Left renal pelvis (tissue), 4 donors: Measurements from ENCODE around the gene NANOGP8. TPM values are rescaled to one million over a fixed set of nuclear protein-coding genes. Genes with fewer than 3 reads are reported as not detected.
"Not testable (repeated sequence)": the region's sequence is repeated elsewhere in the genome, so short reads cannot be mapped to it uniquely, and the experiment has no call there.

Experiments
- DNase-seq, 4 donors: peaks; one replicate each; pipeline ENCODE4 v3.0.0-alpha.2; 2013; ENCODE audit warnings: low read depth in 4 of 4, low spot score in 3 of 4
- polyA plus RNA-seq, 4 donors: library from polyadenylated mRNA; unstranded; fragments of 120-200 nt; gene quantifications; one replicate each; pipeline ENCODE4 v1.2.1, GENCODE V29; 2013; ENCODE audit not compliant: insufficient read length in 4 of 4

NANOGP8 gene, protein sequence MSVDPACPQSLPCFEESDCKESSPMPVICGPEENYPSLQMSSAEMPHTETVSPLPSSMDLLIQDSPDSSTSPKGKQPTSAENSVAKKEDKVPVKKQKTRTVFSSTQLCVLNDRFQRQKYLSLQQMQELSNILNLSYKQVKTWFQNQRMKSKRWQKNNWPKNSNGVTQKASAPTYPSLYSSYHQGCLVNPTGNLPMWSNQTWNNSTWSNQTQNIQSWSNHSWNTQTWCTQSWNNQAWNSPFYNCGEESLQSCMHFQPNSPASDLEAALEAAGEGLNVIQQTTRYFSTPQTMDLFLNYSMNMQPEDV
- under 1 TPM in 2 of 4 donors, not detected in 2; 0.21 to 0.35 TPM for polyA plus RNA-seq

DNA sequence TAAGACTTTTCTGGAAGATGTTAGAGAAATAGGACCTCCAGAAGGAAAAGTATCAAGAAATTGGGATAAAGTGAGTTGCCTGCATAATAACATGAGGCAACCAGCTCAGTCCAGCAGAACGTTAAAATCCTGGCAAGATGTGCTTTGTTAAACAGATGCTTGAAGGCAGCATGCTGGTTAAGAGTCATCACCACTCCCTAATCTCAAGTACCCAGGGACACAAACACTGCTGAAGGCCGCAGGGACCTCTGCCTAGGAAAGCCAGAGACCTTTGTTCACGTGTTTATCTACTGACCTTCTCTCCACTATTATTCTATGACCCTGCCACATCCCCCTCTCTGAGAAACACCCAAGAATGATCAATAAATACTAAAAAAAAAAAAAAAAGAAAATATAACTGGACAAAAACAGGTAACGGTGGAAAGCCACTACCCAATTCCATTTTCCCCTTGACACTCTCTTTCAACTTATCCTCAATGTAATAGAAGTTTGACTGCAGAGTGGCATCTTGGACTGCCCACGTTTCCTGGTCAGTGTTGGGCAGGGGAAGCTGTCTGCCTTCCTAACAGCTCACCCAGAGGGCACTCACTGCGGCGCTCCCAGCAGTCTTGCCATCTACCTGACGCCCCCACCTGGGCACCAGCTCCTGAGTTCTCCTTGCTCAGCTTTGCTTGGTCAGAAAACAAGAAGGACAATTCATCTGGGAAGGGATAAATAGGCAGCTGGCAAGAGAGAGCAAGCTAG, at the start of gene NANOGP8:
Gene NANOGP8 (minus strand): TSS at position 120 of the 744 bp plus-strand sequence. CDS start 185 bp downstream, outside the sequence.
- not testable (repeated sequence) for DNase-seq

DNA sequence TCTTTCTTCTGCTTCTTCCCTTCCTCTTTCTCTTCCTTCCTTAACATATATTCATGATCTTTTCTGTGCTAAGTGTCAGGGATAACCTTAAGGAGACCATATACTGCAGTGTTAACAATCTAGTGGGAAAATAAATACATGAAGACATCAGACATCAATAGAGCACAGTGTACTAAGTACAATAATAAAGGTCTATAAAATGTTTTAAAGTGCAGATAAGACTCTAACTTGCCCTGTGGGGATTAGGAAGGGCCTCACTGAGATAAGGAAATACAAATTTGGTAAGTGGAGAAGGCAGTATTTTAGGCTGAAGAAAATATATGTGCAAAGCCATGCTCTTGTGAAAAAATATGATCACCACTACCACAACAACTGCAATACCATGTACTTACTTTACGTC, 49.2 kb upstream of the NANOGP8 start:
- no peak for DNase-seq

DNA sequence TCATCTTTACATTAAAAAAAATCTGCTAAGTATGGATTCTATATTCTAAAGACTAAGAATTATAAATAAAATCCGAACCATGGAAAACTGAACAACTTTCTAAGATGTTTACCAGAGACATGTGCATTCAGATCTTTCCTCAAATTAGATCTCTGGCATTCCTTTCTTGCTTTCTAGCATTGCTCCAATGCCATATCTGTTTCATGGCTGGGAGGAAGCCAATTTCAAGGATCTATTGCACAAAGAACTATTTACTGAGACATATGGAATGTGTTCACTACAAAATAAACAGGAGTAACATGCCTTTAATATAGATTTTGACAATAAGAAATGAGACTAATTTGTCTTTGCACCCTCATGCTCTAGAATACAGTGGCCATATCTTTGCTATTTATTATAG, 45.1 kb upstream of the NANOGP8 start:
- no peak for DNase-seq

DNA sequence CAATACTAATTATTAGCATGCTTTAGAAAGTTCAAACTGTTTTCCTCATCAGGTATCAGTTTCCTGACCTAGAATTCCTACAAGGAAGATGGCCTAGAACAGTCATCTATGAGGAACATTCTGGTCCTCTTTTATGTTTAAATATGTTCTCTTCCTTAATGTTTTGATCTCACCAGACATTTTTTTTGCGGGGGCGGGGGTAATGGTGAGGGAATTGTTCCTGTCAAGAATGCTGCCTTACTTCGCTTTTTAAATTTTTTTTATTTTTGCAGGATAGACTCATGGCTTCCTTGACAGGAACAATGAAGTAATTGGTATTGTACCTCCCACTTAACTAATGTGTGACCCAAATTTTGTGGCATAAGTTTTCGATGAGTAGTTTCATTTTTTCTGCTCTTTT, 44.3 kb upstream of the NANOGP8 start:
- no peak for DNase-seq

DNA sequence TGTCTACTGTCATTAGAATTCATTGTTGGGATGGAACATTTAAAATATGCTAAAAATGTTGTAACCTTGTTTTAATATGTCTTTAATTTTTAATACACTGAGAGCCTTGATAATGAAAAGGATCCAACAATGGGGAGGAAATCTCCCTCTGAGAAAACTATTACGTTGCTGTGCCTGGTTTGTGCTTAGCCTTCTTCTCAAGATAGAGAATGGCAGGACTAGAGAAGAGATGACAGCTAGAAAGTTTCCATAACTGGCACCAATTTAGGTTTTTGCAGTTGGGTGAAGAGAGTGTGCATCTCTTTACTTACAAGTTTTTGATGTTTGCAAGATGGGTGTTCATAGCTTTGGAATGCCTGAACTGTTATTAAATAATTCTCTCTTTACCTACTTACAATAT, 42.6 kb upstream of the NANOGP8 start:
- no peak for DNase-seq

DNA sequence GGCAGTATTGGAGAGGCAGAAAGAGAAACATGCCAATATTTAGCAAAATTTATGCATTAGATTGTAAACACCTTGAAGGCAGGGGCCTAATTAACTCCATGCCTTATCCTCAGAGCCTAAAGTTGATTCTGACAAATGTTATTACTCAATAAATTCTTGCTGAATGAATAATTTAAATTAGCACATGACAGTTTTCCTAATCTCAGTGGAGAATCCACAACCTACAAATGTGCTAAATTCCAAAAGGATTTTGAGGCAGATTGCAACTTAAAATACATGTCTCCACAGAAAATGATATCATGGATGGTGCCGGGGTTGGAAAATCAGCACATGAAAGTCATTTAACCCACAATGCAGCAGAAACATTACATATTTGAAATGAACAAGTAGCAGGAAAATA, 41.1 kb upstream of the NANOGP8 start:
- no peak for DNase-seq

DNA sequence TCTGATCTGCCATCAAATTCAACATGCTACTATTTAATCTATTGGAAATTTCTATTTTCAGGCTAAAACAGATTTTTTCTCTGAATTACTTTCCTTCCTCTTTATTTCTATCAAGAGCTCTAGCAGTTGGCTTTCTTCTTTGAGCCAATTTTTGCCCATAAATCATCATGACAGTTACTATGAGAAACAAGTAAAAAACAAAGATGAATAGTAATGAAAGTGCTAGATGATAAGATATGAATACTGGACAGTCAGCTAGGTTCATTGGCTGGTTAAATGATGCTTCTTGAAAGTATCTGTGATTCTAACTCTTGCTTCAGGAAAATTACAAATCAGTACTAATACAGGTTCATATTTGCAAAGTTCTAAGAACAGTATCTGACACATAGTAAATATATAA, 38.6 kb upstream of the NANOGP8 start:
- no peak for DNase-seq

DNA sequence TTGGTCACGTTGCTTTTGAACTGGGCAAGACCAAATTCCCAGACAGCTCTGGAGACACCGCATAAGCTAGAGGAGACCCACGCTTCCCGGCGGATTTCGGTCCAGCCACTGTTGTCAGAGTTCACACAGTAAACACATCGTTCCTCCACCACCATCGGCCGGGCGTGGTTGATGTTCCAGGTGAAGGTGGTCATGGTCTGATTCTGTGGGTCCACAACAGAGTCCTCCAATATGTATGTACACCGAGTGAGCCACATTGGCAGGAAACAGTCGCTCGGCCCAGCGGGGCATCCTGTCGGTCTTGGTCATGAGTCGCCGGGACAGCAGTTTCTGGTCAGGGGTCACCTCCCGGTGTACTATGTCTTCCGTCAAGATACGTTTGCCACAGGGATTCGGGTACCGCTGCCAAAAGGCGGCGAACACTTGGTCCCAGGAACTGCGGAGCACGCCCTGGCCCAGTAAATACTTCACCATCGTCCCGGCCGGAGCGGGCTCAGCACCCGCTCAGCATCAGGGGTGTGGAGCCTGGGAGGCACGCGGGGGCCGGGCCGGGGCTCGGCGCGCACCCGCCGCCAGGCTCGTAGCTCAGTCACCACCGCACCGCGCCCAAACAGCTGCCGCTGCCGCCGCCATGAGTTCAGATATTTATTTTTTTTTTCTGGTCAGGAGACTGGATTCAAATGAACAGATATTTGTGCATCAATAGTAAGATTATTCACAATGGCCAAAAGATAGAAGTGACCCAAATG, 36.7 kb upstream of the NANOGP8 start:
- DNase-seq: no peak

DNA sequence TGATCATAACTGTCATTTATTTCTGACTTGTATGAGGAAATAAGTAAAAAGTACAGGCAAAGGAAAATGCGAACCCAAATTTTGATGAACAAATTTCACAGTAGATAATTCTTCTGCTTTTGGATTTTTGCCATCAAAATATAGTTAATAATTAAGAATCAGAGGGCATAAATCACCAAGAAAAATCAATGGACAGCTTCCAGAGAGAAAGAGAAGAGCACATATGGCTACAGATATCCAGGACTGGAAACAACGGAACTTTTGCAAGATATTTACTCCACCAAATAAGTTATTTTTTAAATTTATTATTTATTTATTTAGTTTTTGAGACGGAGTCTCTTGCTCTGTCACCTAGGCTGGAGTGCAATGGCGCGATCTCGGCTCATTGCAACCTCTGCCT, 35.1 kb upstream of the NANOGP8 start:
- no peak for DNase-seq

DNA sequence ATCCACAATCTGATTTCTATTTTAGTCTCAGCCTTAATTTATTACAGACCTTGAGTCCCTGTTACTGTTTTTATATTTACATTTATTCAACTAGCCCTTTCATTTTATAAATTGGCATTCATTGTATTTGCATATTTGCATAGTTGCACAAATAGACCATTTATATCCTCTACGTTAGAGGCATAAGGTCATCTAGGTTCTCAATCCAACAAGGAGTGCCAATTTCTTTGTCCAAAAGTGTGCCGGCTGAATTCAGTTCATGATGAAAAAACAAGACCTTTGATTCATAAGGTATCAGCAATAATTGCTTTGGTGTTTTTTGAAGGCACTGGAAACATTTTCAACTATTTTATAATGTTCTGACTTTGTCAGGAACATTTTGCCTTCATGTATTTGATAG, 33.9 kb upstream of the NANOGP8 start:
- no peak for DNase-seq

DNA sequence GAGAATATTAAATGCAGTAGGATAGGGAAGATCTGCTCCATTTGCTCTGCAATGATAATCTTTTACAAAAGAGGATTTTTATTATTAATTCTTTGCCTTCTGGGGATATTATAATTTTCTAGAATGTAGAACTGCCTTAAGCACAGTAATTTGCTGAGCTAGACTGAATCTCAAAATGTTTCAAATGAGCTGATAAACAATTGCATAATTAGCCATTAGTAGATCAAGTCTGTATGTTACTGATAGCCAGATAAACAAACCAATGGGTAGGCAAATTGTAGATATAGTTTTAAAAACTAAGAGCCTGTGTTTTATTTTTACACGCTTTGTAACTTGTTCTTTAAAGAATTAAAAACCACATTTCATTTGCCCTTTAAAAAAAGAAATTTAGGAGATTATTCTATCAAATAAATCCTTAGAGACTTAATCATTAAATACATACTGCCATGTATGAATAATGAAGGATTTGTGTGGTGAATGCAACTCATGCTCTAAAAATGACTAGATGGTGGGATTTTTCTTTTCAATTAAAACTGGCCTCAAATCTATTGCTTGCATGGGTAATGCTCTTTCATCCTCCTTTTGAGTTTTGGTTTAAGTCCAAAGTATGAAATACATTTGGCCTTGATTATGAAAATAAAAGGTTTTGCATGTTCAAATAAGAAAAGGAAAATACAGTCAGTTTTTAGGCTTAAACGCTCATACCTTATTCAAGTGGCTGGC, 32.6 kb upstream of the NANOGP8 start:
- DNase-seq: no peak

DNA sequence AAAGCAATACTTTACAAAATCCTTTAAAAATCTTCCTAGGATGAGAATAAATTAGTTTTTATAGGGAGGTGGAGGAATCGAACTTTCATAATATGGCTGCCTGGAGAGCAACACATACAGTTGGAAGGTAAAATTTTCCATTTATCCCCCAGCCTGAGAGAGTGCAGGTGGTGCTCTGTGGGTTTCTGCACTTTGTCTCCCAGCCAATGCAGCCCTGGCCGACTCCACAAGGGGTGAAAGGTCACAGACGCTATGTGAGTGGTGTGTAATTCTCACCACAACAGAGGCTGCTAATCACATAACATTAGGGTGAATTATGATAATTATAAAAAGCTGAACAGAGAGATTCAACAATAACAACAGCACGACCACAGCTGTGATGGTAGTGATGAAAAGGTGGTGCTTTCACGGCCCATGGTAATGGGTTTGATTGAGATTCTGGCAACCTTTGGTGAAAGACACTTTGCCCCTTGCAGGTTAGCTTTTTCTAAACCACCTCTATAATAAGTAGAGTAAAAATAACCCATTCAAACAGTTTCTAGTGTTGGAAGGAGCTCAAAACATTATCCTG, 30.1 kb upstream of the NANOGP8 start:
- DNase-seq: no peak

DNA sequence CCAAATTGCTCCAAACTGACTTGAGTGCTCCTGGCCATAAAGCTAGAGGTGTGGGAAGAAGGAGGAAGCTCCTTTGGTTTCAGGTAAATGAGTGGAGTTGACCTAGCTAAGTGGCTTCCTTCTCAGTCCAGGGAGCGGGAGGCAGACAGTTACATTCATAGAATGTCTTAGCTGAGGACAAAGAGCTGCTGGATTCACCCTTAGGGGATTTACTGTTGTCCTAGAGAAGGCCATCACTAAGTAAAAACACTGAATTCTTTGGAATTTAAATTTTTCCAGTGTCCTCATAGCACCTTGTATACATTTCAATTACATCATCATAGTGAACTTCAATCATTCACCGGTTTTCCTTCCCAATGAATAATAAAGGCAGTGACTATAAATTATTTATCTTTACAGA, 27.3 kb upstream of the NANOGP8 start:
- DNase-seq: no peak

DNA sequence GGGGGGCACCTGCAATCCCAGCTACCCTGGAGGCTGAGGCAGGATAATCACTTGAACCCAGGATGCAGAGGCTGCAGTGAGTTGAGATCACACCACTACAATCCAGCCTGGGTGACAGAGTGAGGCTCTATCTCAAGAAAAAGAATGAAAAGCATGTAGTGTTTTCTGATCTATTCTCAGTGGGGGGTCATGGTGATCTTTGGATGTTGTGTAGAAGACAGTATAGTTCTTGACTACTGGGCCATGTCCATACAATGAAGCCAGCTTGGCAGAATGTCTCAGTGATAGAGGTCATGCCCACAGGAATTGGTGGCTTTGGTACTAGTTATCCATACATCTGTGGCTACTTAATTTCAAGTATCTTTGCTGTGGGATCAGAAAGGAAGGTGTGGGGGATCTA, 26.8 kb upstream of the NANOGP8 start:
- no peak for DNase-seq

DNA sequence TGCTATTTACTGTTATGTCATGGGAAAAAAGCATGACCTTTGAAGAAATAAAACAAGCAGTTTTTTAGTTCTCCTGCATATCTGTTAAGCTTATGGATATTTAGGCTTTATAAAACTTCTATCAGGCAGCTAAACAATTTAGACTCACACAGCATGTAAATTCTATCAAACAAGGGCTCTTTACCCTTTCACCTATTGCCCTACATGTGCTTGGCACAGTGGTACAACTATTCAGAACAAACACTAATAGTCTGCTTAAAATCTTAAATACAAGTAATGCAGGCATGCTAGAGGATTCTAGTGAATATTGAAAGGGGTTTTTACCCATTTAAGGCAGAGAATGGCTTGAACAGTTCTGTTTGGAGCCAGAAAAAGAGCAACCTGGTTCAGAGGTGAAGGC, 23.4 kb upstream of the NANOGP8 start:
- no peak for DNase-seq

DNA sequence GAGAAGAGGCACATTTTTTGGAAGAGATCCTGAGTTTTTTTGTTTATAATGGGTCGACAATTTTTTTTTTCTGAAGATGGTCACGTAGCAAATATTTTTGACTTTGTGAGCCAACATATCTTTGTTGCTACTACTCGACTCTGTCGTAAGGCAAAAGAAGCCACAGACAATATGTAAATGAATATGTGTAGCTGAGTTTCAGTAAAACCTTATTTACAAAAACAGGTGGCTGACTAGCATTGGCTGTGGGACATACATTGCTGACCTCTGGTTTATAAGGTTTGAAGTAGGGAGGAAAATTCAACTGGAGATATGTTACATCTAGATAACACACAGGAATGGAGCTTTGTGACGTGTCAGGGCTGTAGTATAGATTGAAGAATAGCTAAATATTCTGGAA, 22.5 kb upstream of the NANOGP8 start:
- no peak for DNase-seq

DNA sequence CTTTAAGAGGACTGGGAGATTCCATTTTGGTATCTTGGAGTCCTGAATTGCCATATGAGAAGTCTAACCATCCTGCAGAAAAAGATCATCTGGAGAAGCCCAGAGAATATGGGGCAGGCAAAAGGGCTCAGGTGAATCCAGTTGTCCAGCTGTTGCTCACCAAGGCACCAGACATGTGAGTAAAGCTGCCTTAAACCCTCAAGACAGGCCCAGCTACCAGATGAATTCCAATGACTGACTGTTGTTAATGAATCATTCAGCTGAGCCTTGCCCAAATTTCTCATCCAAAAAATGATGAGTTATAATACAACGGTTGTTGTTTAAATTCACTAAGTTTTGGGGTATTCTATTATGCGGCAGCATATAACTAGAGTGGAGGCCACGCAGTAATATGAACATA, 22.0 kb upstream of the NANOGP8 start:
- no peak for DNase-seq

DNA sequence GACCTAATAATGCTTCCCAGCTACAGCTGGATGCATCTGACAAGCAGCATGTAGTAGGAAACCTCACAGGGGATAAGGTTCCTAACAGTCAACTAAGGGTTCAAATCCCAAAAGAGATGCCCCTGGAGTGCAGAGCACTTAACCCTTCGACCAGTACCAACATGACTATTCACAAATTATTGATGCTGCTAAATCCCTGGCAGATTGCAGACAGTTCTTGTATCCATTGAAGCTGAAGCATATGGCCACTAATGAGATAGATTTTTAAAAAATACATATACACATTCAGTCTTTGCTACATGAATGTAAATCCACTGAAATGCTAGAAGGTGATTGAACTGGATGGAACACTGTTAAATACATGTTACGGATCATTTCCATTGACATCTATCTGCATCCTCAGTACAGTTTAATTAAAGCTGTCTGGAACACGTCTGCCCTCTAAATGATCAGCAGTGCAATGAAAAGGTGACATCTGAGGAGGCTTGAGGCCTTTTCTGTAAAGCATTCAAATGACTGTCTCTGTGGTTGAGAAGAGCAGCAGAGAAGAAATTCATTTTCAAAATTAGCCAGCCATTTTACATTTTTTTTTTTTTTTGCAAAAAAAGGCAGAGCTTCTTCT, 19.5 kb upstream of the NANOGP8 start:
- DNase-seq: no peak

DNA sequence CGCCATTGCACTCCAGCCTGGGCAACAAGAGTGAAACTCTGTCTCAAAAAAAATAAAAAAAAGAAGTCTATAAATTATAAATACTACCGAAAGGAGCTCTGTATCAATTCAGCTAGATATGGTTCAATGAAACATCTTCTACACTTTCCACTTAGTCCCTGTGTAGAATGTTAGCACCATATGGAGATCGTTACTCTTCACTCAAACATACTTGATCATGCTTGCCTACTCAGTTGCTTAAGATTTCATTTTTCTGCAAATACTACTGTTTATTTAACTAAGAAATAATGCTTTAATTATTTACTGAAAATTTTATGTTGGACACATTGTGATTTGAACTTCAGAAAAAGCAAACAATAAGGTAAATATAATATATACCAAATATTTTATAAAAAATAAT, 17.1 kb upstream of the NANOGP8 start:
- DNase-seq: no peak

DNA sequence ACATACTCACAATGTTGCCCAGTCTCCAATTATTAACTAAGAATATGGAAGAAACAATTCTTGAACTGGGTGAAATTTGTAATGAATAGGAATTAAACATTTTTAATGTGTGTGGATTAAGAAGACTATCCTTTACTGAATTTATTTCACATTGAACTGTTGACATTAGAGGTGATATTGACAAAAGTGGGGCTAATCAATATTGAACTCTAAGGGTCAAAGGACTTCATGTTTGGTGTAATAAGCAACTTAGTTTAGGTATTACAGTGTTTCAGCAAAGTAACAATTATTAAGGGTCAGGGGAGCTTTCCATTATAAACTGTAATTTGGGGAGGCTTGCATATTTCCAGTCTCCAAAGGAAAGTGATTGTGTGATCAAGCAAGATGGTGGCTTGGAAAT, 16.2 kb upstream of the NANOGP8 start:
- no peak for DNase-seq
